Ovary (tissue), 3 donors: ENCODE measurements around the gene STAC2.

Experiments used
- CTCF ChIP-seq, 3 donors: fragments of 450-650 bp in 2 of 3; fragments of 200-600 bp in 1 of 3; IDR thresholded peaks; one replicate each; pipeline versions ENCODE4 v1.5.1 to v1.8.0; 2016 to 2022; ENCODE audit warnings: antibody characterized with exemption in 3 of 3, mild to moderate bottlenecking in 1 of 3
- POLR2A ChIP-seq: fragments of 450-650 bp; IDR thresholded peaks from one replicate; pipeline ENCODE4 v1.6.1; 2017; ENCODE audit warnings: antibody characterized with exemption, mild to moderate bottlenecking, moderate library complexity
- donor health status: DM: no; HTN: no; CAD: no.

DNA sequence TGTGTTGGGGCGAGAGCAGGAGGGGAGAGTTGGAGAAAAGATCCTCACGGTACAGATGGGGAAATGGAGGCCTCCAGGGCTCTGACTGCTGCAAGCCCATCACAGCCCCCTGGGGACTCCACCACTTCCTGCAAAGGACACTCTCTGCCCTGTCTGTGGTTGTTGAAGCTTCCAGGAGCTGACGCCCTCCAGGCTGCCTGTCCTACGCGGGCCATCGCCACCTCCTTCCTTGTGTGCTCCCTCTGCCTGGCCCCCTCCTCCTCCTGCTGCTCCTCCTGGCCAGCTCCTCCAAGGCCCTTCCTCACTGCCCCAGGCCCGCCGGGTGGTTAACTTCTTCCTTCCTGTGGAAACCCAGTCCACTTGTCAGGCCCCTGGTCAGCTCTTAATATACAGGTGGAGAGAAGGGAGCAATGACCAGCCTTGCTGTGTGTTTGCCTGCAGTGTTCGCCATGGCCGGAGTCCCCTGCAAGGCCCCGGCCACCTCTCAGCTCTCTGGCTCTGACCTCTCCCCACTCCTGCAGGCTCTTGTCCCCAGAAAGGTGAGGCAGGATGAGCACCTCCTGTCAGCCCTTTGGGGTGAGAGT lies 18.4 kb upstream of the STAC2 start:
- no peak for TF ChIP-seq CTCF (IDR thresholded peaks at IDR 0.05)
- TF ChIP-seq POLR2A: no peak
